Daoy (cell line): ENCODE results near the gene ZNF74. TPM values are rescaled to one million over a fixed set of nuclear protein-coding genes. Genes with fewer than 3 reads are reported as not detected.
"Not testable (repeated sequence)": the region's sequence is repeated elsewhere in the genome, so short reads cannot be mapped to it uniquely, and the experiment has no call there.

Source experiments
- DNase-seq: peaks from one replicate; pipeline ENCODE4 v3.0.0-alpha.2; 2015; ENCODE audit warnings: low read depth
- total RNA-seq: library from RNA; depleted of rRNA; stranded (reverse); fragments of >200 nt; shearing (Covaris generic); gene quantifications from 2 replicates; pipeline ENCODE4 v1.2.3, GENCODE V29; 2014; rRNA removed

ZNF74 gene
- 6.3 and 10.4 TPM in 2 replicates for total RNA-seq

- DNase-seq: peak; percentile 93
Measured at GRCh38 chr22:20393705-20394476, at the start of gene ZNF74. Gene ZNF74, plus strand, starts transcription at chr22:20394151. Its CDS starts 478 bp downstream, at chr22:20394629.

- not testable (repeated sequence) for DNase-seq
Measured at GRCh38 chr22:20346553-20346952, 47.4 kb upstream of the ZNF74 start.

- DNase-seq: not testable (repeated sequence)
Measured at GRCh38 chr22:20352536-20352935, 41.4 kb upstream of the ZNF74 start.

DNA sequence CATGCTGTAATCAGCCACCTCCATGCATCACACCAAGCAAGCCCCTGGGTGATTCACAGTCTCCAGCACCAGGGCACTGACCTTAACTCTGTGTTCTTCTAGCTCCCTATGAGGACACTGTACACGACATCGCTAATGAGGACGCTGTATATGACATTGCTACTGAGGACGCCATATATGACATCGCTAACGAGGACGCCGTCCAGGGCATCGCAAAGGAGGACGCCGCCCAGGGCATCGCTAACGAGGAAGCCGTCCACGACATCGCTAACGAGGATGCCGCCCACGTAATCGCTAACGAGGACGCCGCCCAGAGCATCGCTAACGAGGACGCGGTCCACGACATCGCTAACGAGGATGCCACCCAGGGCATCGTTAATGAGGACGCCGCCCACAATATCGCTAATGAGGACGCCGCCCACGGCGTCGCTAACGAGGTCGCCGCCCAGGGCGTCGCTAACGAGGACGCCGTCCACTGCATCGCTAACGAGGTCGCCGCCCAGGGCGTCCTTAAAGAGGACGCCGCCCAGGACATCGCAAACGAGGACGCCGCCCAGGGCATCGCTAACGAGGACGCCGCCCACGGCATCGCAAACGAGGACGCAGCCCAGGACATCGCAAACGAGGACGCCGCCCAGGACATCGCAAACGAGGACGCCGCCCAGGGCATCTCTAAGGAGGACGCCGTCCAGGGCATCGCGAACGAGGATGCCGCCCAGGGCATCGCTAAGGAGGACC is 39.5 kb upstream of the ZNF74 start:
- DNase-seq: no peak

DNA sequence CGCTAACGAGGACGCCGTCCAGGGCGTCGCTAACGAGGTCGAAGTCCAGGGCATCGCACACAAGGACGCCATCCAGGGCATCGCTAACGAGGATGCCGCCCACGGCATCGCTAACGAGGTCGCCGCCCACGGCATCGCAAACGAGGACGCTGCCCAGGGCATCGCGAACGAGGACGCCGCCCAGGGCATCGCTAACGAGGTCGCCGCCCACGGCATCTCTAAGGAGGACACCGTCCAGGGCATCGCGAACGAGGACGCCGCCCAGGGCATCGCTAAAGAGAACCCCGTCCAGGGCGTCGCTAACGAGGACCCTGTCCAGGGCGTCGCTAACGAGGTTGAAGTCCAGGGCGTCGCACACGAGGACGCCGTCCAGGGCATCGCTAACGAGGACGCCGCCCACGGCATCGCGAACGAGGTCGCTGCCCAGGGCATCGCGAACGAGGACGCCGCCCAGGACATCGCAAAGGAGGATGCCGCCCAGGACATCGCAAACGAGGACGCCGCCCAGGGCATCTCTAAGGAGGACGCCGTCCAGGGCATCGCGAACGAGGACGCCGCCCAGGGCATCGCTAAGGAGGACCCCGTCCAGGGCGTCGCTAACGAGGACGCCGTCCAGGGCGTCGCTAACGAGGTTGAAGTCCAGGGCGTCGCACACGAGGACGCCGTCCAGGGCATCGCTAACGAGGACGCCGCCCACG is 37.9 kb upstream of the ZNF74 start:
- not testable (repeated sequence) for DNase-seq

DNA sequence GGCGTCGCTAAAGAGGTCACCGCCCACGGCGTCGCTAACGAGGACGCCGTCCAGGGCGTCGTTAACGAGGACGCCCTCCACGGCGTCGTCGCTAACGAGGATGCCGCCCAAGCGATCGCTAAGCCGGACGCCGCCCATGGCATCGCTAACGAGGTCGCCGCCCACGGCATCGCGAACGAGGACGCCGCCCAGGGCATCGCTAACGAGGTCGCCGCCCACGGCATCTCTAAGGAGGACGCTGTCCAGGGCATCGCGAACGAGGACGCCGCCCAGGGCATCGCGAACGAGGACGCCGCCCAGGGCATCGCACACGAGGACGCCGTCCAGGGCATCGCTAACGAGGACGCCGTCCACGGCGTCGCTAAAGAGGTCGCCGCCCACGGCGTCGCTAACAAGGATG is 37.0 kb upstream of the ZNF74 start:
- not testable (repeated sequence) for DNase-seq

GRCh38 chr22:20357967-20358366 is 36.0 kb upstream of the ZNF74 start:
- DNase-seq: not testable (repeated sequence)

DNA sequence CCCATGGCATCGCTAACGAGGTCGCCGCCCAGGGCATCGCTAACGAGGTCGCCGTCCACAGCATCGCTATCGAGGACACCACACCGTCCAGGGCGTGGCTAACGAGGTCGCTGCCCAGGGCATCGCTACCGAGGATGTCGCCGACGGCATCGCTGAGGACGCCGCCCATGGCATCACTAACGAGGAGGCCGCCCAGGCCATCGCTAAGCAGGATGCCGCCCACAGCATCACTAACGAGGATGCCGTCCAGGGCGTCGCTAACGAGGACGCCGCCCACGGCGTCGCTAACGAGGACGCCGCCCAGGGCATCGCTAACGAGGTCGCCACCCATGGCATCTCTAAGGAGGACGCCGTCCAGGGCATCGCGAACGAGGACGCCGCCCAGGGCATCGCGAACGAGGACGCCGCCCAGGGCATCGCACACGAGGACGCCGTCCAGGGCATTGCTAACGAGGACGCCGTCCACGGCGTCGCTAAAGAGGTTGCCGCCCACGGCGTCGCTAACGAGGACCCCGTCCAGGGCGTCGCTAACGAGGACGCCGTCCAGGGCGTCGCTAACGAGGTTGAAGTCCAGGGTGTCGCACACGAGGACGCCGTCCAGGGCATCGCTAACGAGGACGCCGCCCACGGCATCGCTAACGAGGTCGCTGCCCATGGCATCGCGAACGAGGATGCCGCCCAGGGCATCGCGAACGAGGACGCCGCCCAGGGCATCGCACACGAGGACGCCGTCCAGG is 35.3 kb upstream of the ZNF74 start:
- not testable (repeated sequence) for DNase-seq

GRCh38 chr22:20360261-20360660 is 33.7 kb upstream of the ZNF74 start:
- not testable (repeated sequence) for DNase-seq

DNA sequence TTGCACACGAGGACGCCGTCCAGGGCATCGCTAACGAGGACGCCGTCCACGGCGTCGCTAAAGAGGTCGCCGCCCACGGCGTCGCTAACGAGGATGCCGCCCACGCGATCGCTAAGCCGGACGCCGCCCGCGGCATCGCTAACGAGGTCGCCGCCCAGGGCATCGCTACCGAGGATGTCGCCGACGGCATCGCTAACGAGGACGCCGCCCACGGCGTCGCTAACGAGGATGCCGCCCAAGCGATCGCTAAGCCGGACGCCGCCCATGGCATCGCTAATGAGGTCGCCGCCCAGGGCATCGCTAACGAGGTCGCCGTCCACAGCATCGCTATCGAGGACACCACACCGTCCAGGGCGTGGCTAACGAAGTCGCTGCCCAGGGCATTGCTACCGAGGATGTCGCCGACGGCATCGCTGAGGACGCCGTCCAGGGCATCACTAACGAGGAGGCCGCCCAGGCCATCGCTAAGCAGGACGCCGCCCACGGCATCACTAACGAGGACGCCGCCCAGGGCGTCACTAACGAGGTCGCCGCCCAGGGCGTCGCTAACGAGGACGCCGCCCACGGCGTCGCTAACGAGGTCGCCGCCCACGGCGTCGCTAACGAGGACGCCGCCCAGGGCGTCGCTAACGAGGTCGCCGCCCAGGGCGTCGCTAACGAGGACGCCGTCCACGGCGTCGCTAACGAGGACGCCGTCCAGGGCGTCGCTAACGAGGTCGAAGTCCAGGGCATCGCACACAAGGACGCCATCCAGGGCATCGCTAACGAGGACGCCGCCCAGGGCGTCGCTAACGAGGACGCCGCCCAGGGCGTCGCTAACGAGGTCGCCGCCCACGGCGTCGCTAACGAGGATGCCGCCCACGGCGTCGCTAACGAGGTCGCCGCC is 32.8 kb upstream of the ZNF74 start:
- not testable (repeated sequence) for DNase-seq

DNA sequence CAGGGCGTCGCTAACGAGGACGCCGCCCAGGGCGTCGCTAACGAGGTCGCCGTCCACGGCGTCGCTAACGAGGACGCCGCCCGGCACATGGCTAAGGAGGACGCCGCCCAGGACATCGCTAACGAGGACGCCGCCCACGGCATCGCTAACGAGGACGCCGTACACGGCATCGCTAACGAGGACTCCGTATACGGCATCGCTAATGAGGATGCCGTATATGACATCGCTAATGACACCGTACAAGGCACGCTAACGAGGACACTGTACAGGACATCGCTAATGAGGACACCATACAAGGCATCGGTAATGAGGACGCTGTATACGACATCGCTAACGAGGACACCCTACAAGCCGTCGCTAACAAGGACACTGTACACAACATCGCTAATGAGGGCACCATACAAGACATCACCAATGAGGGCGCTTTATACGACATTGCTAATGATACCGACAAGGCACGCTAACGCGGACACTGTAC is 32.2 kb upstream of the ZNF74 start:
- DNase-seq: not testable (repeated sequence)

DNA sequence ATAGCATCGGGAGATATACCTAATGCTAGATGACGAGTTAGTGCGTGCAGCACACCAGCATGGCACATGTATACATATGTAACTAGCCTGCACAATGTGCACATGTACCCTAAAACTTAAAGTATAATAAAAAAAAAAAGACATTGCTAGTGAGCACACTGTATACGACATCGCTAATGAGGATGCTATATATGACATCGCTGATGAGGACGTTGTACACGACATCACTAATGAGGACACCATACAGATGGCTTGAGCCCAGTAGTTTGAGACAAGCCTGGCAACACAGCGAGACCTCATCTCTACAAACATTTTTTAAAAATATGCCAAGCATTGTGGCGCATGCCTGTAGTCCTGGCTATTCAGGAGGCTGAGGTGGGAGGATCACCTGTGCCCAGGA is 31.5 kb upstream of the ZNF74 start:
- DNase-seq: not testable (repeated sequence)

DNA sequence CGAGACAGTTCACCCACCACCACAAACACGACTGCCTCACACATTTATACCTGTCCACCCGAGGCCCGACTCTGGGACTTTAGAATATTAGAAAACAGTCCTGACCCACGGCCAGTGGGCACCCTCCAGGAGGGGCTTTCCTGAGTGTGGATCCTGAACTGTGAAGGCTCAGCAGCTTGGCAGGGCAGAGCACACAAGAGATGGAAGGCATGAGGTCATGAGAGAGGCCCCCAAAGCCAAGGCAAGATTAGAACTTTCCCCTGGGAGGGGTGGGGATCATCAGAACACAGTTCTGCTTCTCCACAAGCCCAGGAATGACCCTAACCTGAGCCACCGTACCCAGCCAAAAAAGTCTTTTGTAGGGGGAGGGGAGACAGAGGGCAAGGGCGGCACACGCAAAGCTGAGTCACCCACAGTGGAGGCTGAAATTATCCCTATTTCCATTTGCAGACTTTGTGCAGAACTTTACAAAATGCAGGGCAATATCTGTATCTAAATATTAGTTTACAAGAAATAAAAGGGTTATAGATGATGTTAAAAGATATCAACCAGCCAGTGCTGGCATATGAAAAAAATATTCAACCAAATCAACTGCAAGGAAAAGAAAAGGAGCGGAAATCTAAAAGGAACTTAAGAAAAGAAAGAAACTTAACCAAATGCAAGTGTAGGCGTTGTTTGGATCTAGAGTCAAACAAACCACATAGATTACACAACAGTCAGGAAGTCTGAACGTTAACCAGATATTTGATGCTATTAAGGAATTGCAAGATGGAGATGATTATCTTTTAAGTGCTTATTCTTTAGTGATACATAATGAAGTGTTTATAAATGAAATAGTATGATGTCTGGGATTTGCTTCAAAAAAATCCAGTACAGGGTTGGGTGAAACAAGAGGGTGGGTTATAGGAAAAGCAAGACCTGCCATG is 29.4 kb upstream of the ZNF74 start:
- DNase-seq: peak; percentile 31

DNA sequence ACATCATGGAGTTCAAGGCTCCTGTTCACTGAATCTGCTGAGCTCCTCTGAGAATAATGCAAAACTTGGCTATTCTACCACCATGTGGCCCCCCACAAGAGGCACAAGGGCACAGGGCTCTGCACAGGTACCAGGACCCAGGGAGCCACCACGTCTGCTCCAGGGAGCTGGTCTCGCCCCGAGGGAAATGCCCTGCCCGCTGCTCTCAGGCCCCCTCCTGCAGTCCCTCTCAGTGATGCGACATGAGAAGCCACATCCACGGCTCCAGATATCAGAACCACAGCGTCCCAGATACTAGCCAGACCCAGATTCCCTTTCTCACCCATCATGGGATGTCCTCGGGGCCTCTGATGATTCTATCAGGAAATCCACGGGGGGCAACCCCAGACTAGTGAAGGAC is 27.1 kb upstream of the ZNF74 start:
- DNase-seq: not testable (repeated sequence)

- DNase-seq: not testable (repeated sequence)
Measured at GRCh38 chr22:20368875-20369274, 25.1 kb upstream of the ZNF74 start.

DNA sequence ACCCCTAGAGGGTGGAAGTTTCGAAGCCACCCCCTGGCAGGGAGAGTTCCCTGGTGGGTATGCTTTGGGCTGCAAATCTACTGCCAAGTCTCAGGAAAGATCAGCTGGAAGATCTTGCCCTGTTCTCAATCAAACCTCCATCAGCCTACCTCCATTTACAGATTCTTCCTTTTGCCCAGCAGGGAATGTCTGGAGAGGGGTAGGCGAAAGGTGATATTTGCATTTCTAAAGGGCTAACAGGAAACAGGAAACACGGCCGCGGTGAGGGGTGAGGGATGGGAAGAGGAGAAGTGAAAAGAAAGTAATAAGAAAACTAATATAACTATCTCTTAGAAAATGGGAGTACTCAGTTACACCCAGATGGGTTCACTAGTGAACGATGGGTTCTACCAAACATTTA is 22.3 kb upstream of the ZNF74 start:
- DNase-seq: not testable (repeated sequence)

DNA sequence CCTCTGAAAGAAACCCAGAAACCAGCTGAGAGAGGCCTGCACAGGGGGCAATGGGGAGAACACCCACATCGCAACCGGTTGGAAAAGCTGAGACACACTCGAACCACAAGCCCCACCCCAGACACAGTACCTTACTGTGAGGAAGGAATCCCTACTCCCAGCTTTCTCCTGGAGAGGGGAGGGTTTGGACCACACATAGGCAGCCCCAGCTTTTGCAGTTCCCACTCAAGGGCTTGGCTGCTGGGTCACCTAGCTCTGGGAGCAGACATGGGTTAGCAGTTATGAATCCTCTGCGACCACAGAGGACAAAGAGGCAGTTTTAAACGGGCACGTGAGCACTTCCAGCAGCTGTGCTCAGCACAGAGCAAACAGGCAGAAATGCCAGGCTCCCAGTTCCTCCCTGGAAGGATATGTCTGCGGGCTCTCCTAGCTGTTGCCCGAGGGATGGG is 21.5 kb upstream of the ZNF74 start:
- not testable (repeated sequence) for DNase-seq

DNA sequence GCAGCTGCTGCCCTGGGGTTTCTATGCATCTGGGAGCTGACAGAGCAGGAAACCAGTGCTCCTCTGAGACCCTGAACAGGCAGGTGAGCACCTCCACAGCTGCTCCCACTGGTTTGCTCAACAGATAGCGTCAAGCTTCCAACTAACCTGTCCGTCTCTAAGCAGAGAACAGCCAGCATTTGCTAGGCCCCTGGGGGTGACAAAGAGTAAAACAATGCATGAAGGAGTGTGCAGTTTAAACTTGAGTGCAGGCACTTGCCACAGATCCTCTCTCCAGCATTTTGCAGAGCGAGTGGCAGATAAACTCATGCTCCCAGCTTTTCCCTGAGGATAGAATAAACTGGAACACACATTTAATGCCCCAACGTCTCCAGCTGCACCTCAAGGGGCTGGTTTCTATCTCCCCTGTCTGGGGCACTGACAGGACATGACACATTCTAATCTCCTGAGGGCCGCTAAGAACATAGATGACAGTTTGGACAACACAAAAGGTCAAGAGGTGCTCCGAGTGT is 20.7 kb upstream of the ZNF74 start:
- not testable (repeated sequence) for DNase-seq

DNA sequence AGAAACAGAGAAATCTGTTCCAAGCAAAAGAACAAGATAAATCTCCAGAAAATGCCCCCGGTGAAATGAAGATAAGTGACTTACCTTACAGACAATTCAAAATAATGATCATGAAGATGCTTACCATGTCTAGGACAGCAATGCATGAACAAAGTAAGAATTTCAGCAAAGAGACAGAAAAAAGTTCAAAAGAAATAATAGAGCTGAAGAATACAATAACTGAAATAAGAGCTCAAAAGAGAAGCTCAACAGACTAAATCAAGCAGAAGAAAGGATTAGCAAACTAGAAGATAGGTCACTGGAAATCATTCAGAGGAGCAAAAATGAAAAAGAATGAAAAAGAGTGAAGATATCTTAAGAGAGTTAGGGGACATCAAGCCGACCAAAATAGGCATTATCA is 19.8 kb upstream of the ZNF74 start:
- not testable (repeated sequence) for DNase-seq
